ENCODE results near the gene ZNF367. TPM values are rescaled to one million over a fixed set of nuclear protein-coding genes. Genes with fewer than 3 reads are reported as not detected.

Gene ZNF367
- total and polyA plus RNA-seq, 2 experiments from 2014 or later: 2.5 to 12.3 TPM

- DNase-seq (ENCODE audit: low spot score): no peak
- H4K20me1 ChIP-seq (replicated peaks; ENCODE audit: insufficient read depth): no peaks in the 10 kb centered on the region
- no peak overlapping the region for H3K4me3 ChIP-seq
- H3K36me3 ChIP-seq (ENCODE audit: insufficient read depth): peaks cover 3% of the 10 kb centered on the region; the same call in 1 of the 2 replicates
- H3K4me3 Mint-ChIP-seq: no peak overlapping the region; the same call in 2 of the 3 replicates
- ATAC-seq: no peak
- H3K27me3 Mint-ChIP-seq (ENCODE audit: insufficient read depth, low read depth, poor library complexity): peaks cover 1% of the 10 kb centered on the region
- no peaks in the 10 kb centered on the region for H3K9me2 ChIP-seq (ENCODE audit: insufficient read depth)
- H3K79me2 ChIP-seq (replicated peaks; ENCODE audit: insufficient read depth): 0 out of 2 replicates have a peak, but pooled peaks cover 4% of the 10 kb centered on the region
- peaks cover 43% of the 10 kb centered on the region for H3K4me1 Mint-ChIP-seq
- H3K27ac ChIP-seq (ENCODE audit: low read depth): no peak overlapping the region
- H3F3A ChIP-seq (replicated peaks; ENCODE audit: low read depth): no peaks in the 10 kb centered on the region
- H3K4me1 ChIP-seq (ENCODE audit: insufficient read depth): peaks cover 35% of the 10 kb centered on the region
- H3K36me3 Mint-ChIP-seq (ENCODE audit: low read depth): peaks cover 8% of the 10 kb centered on the region; the same call in 2 of the 3 replicates
- TF ChIP-seq EZH2phosphoT487 (IDR thresholded peaks at IDR 0.05; ENCODE audit: unreplicated experiment) (no peak), ZNF462 (CRISPR knock-in tag; IDR thresholded peaks at IDR 0.05) (no peak), ETS1 (IDR thresholded peaks at IDR 0.05) (no peak), POLR2AphosphoS5 (IDR thresholded peaks at IDR 0.05; ENCODE audit: low read depth) (no peak), STAT1 (IDR thresholded peaks at IDR 0.05; ENCODE audit: unreplicated experiment) (no peak), ZNF114 (CRISPR knock-in tag; IDR thresholded peaks at IDR 0.05) (no peak)
- no peaks in the 10 kb centered on the region for H3K9me3 Mint-ChIP-seq
- H3K27ac Mint-ChIP-seq: peak overlapping the region; percentile 25
- no peak overlapping the region for H2AFZ ChIP-seq
- H3K27me3 ChIP-seq (ENCODE audit: insufficient read depth): no peaks in the 10 kb centered on the region
- peak overlapping the region; percentile 13; the same call in 1 of the 2 replicates for H3K4me2 ChIP-seq
These were observed 42.7 kb upstream of the ZNF367 start for GRCh38 chr9:96460882-96461281.
